C4-2B (cell line): Measurements from ENCODE around the gene DAP3.
"Not testable (repeated sequence)": the region's sequence is repeated elsewhere in the genome, so short reads cannot be mapped to it uniquely, and the experiment has no call there.

Experiments used
- CTCF ChIP-seq: fragments of 450-650 bp; conservative IDR thresholded peaks from 2 replicates; pipeline ENCODE4 v1.5.1; 2017; ENCODE audit warnings: mild to moderate bottlenecking
- ZFX ChIP-seq: fragments of 450-650 bp; IDR thresholded peaks from 2 replicates; pipeline ENCODE4 v1.6.1; 2017

GRCh38 chr1:155661239-155661638 is 27.7 kb upstream of the DAP3 start:
- TF ChIP-seq CTCF, ZFX: not testable (repeated sequence)
